ENCODE measurements around the gene THOC2.

THOC2 gene

DNA sequence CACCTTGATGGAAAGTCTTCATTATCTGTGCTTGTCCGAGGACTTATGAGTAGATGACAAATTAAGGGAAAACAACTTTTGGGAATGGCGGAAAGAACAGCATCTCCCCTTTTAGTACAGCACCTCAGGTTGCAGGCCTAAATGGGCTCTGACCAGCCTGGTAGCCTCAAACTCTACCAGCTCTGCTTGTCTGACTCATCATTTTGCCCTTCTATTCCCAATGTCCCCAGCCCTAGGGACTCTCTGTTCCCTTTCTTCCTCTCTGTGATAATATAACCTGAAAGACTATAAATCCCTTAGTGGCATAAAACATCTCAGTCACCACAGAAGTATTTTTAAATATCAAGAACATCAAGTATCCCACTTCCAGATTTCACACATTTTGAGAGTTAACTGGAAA is 121.9 kb downstream of the THOC2 start:
- TF ChIP-seq CTCF (conservative IDR thresholded peaks at IDR 0.05; ENCODE audit: low read depth, low read length): no peak
- no peak for DNase-seq (ENCODE audit: low read depth)
- no peak overlapping the region for H3K4me3 ChIP-seq (ENCODE audit: low read length)

- DNase-seq (ENCODE audit: low read depth): no peak
- H3K4me3 ChIP-seq (ENCODE audit: low read length): no peak overlapping the region
- no peak for TF ChIP-seq CTCF (conservative IDR thresholded peaks at IDR 0.05; ENCODE audit: low read depth, low read length)
Measured at GRCh38 chrX:123607806-123608205, 125.0 kb downstream of the THOC2 start.

- no peak overlapping the region for H3K4me3 ChIP-seq (ENCODE audit: low read length)
- TF ChIP-seq CTCF (conservative IDR thresholded peaks at IDR 0.05; ENCODE audit: low read depth, low read length): no peak
- DNase-seq (ENCODE audit: low read depth): no peak
Measured at GRCh38 chrX:123607270-123607669, 125.6 kb downstream of the THOC2 start.

DNA sequence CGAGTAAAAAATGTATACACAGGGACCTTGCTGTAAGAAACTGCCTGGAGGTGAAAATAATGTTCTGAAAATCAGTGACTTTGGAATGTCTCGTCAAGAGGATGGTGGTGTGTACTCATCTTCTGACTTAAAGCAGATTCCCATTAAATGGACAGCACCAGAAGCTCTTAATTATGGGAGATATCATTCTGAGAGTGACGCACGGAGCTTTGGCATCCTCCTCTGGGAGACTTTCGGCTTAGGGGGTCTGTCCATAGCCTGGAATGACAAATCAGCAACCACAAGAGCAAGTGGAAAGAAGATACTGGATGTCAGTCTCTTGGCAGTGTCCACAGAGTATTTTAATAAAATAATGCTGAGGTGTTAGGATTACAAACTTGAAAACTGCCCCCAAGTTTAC is 129.4 kb downstream of the THOC2 start:
- no peak for TF ChIP-seq CTCF (conservative IDR thresholded peaks at IDR 0.05; ENCODE audit: low read depth, low read length)

DNA sequence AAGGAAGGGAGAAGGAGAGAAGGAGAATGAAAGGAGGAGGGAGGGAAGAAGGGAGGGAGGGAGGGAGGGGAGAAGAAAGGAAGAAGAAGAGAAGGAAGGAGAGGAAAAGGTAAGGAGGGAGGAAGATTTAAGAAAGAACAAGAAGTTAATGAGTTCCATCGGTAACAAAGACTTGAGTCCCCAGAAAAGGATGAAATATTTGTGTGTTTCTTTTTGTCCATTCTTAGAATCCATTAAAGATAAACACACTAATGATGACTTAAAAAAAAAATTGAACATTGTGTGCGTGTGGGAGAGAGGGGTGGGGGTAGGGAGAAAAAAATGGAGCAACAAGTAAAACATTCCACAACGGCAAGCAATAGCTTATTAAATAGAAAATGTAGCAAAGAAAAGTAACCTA is 131.4 kb downstream of the THOC2 start:
- DNase-seq (ENCODE audit: low read depth): no peak
- no peak for TF ChIP-seq CTCF (conservative IDR thresholded peaks at IDR 0.05; ENCODE audit: low read depth, low read length)
- H3K4me3 ChIP-seq (ENCODE audit: low read length): no peak overlapping the region

More for the DNA sequence above, 129.4 kb downstream of the THOC2 start:
- no peak overlapping the region for H3K4me3 ChIP-seq (ENCODE audit: low read length)
- no peak for DNase-seq (ENCODE audit: low read depth)

DNA sequence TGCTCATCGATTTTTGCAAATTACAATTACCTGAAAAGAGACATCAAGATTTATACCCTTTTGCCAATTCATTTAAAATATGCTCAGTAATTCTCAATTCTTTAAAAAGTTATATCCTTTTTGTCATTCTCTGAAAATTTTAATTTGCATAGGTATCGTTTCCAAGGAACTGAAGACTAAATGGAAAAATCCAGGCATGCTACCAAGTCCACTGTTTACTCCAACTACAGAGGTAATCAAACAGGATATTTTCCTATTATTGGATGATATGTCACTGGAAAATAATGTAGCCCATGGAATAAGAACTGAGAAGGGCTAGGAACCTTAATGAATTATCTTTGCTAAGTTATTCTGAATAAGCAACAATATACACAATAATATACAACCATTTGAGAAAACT is 132.7 kb downstream of the THOC2 start:
- no peak for DNase-seq (ENCODE audit: low read depth)
- H3K4me3 ChIP-seq (ENCODE audit: low read length): no peak overlapping the region
- TF ChIP-seq CTCF (conservative IDR thresholded peaks at IDR 0.05; ENCODE audit: low read depth, low read length): no peak

DNA sequence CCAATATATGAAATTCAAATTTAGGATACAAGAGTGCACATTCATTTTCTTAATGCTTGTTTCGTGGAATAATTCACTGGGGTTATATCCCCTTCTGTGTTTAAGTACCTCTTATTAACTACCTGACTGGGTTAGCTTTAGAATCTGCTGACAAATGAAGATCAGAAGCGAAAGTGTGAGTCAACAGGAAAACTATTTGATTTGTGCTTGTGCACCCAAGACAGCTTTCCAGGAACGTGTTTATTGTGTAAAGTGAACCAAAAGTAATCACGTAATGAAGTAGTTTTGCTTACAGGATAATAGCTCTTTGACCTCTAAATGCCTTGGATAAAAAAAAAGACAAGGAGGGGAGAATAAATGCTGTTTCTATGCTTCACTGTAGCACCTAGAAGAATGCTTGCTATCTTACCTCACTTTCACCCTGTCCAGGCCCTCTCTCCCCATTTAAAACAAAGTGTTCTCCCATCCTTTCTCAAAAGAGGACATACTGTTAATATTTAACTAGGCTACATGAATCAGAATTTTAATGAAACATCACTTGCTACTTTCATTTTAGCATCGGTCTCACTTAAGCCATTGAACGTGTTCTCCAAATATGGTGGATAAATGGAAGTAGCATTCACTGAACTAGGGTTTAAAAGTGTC is 141.9 kb downstream of the THOC2 start:
- H3K4me3 ChIP-seq (ENCODE audit: low read length): no peak overlapping the region
- no peak for TF ChIP-seq CTCF (conservative IDR thresholded peaks at IDR 0.05; ENCODE audit: low read depth, low read length)
- DNase-seq (ENCODE audit: low read depth): peak; percentile 37

All from retinal pigment epithelial cell (primary cell).